GM10847 (cell line): ENCODE measurements around the gene PLA2G4E.

Experiments
- POLR2A ChIP-seq: IDR thresholded peaks from 2 replicates; pipeline ENCODE4 v1.6.1; 2011; ENCODE audit not compliant: insufficient read length; ENCODE audit errors: extremely low read depth

Gene PLA2G4E, protein sequence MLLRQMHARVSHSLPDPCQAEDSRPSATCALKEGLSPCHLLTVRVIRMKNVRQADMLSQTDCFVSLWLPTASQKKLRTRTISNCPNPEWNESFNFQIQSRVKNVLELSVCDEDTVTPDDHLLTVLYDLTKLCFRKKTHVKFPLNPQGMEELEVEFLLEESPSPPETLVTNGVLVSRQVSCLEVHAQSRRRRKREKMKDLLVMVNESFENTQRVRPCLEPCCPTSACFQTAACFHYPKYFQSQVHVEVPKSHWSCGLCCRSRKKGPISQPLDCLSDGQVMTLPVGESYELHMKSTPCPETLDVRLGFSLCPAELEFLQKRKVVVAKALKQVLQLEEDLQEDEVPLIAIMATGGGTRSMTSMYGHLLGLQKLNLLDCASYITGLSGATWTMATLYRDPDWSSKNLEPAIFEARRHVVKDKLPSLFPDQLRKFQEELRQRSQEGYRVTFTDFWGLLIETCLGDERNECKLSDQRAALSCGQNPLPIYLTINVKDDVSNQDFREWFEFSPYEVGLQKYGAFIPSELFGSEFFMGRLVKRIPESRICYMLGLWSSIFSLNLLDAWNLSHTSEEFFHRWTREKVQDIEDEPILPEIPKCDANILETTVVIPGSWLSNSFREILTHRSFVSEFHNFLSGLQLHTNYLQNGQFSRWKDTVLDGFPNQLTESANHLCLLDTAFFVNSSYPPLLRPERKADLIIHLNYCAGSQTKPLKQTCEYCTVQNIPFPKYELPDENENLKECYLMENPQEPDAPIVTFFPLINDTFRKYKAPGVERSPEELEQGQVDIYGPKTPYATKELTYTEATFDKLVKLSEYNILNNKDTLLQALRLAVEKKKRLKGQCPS

DNA sequence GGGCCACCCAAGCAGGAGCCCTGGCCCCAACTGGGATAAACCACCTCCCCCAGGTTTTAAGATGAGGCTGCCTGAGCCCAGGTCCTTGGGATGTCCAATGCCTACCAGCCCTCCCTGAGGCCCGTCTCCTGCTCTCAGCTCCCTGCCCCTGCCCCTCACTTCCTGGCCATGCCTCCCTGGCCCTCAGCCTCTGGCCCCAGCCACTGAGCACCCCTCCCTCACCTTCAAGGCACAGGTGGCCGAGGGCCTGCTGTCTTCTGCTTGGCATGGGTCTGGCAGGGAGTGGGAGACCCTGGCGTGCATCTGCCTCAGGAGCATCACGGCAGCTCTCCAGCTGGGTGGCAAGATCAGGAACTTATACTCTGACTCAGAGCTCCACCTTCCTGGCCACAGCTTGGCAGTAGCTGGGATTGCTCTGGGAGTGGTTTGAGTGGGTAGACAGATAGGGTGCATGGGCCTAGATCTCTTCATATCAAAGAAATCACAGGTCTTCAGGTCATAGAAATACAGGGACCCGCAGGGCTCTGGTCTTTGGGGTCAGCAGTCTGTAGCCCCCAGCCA lies at the start of gene PLA2G4E:
Gene PLA2G4E (minus strand): TSS at position 330 of the 561 bp plus-strand sequence. CDS start 12 bp downstream, at position 318.
- no peak for TF ChIP-seq POLR2A

DNA sequence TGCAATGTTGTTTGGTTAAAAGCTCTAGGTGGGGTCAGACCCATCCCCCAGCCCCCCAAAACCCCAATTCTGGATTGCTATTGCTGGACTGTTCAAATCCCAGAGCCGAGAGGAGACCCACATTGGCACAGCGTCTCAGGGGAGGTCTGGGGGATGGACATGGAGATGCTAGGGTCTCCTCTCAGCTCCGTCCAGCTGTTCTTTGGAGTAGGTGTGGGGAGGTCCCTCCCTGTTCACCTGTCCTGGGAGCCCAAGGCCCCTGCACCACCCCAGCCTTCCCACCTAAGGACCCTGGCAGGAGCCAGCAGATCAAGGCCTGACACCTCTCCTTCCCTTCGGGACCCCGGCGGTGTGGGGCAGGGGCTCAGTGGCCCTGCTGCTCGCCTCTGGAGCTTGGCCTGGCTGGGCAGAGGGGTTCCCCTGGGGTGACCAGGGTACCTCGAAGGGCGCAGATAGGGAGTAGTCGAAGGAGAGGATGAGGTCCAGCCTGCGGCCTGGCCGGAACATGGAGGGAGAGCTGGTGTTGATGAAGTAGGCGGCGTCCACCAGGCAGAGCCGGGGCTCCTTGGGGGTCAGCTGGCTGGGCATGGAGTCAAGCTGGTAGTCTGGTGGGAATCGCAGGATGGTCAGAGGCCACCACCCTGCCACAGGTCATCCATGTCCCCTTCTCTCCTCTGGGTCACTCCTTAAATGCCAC lies 49.6 kb upstream of the PLA2G4E start:
- TF ChIP-seq POLR2A = no peak

DNA sequence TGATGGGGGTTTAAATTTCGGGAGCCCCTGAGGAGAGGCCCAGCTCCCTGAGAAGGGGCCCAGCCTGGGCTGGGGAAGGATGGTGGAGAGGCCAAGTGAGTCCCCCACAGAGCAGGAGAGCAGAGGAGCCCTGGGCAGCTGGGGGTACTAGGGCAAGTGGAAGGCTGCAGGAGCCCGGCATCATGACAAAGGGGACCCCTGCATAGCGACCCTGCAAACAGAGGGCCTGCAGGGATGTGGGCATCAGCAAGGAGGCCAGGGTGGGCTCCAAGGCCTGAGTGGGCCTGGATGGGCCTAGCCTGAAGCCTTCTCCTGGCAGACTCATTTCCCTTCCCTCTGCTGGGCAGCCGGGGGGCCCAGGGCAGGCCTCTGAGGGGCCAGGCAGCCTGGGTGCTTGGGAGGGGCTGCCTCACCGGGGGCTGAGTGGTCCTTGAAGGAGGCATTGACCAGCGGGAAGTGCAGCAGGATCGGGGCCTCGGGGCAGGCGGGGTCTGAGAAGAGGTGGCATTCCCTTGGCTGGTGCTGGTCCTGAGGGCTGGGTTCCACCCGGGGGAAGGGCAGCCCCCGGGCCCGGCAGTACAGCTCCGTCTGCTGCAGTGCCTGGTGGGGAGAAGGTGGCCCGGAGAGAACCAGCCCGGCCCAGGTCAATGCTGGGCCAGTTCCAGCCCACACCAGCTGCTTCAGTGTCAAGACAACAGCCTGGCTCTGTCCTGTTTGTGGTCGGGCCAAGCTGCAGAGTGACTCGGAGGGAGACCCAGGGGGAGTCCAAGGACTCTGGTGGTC lies 48.8 kb upstream of the PLA2G4E start:
- TF ChIP-seq POLR2A = no peak

GRCh38 chr15:42069025-42069424 lies 48.2 kb upstream of the PLA2G4E start:
- no peak for TF ChIP-seq POLR2A

DNA sequence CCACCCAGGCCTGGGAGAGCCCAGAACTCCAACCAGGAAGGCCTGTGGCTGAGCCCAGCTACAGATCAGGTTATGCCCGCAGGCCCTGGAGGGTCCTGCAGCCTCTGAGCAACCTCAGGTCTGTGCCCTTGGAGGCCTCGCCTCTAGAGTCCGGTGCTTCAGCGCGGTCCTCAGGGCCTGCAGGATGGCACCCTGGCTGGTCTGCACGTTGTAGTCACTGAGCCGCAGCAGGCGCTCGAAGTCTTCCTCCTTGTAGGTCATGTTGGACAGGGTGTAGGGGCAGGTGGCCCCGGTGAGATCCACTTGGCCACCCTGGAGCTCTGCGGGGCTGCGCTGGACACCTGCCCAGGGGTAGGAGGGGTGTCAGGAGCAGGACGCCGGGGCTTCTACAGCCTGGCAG lies 47.8 kb upstream of the PLA2G4E start:
- TF ChIP-seq POLR2A = no peak

DNA sequence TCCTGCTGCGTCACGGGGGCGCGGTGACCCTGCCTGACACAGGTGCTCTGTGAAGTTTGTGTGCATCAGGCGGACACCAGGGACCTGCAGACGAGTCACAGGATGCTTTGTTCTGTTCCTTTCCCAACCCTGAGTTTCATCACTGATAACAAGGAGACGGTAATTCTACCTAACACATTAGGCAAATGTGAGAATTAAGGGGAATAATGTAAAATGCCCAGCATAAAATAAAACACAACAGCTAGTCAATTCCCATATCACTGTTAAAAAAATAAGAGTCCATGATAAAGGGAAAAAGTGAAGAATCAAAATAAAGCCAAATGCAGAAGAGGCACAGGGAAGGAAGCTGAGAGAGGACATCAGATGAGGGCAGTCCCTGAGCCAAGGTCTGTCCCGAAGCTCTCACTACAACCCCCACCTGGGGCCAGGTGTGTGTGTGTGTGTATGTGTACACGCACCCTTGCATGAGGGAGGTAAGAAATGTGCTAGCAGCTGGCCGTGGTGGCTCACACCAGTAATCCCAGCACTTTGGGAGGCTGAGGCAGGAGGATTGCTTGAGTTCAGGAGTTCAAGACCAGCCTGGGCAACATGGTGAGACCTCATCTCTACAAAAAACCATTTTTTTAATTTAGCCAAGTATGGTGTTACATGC lies 46.0 kb upstream of the PLA2G4E start:
- no peak for TF ChIP-seq POLR2A

DNA sequence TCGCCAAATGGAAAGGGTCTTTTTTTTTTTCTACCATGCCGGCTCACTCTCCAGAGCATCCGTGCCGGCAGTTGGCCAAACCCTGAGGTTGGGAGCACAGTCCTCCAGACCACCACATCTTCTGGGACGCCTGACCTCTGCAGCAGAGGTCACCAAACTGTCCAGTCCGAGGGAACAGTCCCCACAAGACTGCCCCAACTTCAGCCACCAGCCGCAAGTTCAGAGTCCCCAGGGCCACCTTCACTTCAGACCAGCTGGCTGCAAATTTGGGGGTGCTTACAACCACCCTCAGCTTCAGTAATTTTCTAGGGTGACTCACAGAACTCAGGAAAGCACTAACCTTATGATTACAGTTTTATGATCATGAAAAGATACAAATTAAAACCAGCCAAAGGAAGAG lies 44.6 kb upstream of the PLA2G4E start:
- no peak for TF ChIP-seq POLR2A

- TF ChIP-seq POLR2A = no peak
These were observed 44.2 kb upstream of the PLA2G4E start for GRCh38 chr15:42065033-42065432.

DNA sequence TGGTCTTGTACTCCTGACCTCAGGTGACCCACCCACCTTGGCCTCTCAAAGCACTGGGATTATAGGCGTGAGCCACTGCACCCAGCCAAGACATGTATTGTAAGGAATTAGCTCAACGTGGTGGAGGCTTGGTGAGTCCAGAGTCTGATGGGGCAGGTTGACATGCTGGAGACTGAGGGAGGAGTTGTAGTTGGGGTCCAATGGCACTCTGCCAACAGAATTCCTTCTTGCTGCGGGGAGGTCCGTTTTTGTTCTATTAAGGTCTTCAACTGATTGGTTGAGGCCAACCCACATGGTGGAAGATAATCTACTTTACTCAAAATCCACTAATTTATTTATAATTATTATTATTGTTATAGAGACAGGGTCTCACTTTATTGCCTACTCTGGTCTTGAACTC lies 43.4 kb upstream of the PLA2G4E start:
- TF ChIP-seq POLR2A = no peak

- no peak for TF ChIP-seq POLR2A
These were observed 42.4 kb upstream of the PLA2G4E start for GRCh38 chr15:42063122-42063848.

GRCh38 chr15:42062284-42062806 lies 41.5 kb upstream of the PLA2G4E start:
- TF ChIP-seq POLR2A = no peak

GRCh38 chr15:42060797-42061196 lies 40.0 kb upstream of the PLA2G4E start:
- TF ChIP-seq POLR2A = no peak

DNA sequence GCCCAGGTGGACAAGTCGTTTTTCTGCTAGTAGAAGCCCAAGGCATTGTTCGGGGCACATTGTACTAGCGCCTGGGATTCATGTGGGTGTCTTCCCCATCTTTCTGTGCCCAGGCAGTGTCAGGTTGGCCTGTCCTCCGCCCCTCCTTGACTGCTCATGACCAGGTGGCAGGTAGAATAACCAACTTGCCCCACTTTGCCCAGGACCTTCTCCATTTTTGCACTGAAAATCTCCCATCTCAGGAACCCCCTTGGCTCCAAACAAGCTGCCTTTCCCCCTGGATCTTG lies 39.6 kb upstream of the PLA2G4E start:
- no peak for TF ChIP-seq POLR2A
